NCI-H2227 (cell line): Measurements from ENCODE around the gene TNIP1.

ENCODE experiments used
- DNase-seq: peaks from one replicate; lab custom pipeline; 2025; ENCODE audit not compliant: unreplicated experiment; lab: John Stamatoyannopoulos, UW

Gene TNIP1

GRCh38 chr5:151047814-151048425, 32.9 kb downstream of the TNIP1 start:
- peak; percentile 5 for DNase-seq

- DNase-seq: no peak
Measured at GRCh38 chr5:151042453-151043093, 38.3 kb downstream of the TNIP1 start.

- no peak for DNase-seq
Measured at GRCh38 chr5:151041577-151042268, 39.1 kb downstream of the TNIP1 start.

GRCh38 chr5:151040211-151040747, 40.6 kb downstream of the TNIP1 start:
- no peak for DNase-seq

DNA sequence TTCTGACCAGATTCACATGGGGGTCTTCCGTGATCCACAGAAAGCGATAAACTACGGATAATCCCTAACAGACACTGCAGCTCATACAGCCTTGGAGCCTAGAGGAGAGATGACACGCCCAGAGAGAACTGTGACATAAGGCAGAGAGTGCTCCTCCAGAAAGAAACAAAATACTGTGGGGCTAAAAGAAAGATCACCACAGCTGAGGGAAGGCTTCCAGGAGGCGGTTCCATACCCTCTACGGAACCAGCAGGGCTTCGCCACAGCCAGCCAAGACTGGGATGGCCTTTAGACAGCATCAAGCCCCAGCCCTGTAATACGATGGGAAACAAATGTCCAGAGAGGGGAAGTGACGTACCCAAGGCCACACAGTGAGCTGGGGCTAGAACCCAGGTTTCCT, 41.2 kb downstream of the TNIP1 start:
- DNase-seq: no peak

GRCh38 chr5:151038801-151039238, 42.0 kb downstream of the TNIP1 start:
- no peak for DNase-seq

DNA sequence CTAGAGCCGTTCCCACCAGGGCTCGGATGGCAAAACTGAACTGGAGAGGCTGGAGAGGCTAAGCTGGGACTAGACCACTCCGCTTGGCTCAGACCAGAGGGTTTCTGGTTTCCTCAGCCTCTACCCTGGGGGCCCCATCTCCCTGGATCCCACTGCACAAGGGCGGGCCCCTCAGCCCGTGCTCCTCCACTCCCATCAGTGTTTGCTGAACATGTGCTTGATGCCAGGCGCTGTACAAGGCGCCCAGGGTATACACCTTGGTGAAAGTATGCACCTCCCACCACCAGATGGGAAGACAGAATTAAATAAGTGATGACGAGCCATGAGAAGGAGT, 42.5 kb downstream of the TNIP1 start:
- no peak for DNase-seq

DNA sequence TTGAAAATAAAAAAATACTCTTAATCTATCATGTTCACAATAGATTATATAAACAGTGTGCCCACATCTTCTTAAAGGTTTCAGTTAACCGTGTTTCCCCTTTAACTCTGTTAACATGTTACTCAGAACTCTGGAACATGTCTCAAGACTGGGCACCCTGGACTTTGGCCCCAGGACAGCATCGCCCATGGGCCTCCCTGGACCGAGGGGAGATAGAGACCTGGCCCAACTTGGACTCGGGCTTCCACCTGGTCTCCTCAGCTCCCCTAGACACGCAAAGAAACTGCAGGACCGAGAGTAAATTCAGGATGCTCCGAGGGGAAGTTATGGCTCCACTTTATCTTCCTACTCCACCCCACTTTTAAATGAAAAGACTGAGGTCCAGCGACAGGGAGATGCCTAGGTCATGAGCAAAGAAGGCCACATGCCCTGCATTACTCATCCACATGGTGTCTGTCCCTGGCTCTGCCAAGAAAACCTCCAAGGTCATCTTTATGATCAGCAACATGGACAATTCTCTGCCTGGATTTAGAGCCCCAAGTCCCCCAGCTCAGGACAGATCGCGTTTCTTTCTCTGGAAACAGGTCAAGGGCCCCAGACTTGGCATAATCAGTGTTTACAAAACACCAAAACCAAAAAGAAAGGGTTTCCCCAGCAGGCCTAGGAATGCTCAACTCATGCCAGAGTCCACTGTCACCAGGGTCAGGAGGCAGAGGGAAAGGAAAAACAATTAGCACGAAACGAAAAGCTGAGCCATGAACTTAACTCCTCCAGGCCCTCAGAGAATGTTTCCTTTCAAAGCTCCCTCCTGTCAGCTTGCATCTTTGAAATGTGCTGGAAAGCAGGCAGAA, 43.0 kb downstream of the TNIP1 start:
- DNase-seq: no peak

DNA sequence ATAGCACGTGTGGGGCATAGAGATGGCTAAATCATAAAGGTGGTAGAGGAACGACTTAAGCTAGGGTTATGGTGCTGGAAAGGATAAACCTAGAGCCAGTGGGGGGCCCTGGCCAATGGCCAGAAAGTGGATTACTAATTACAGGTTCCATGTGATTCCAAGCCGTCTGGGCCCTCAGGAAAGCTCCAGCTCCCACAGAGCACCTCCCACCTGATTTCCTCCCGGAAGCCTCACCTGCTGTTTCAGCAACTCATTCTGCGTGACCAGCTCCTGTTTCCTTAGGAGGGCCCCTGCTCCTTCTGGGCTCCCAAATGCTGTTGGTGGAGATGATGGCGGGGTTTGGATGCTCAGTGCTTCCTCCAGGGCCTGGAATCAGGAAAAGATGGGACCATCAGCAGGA, 44.3 kb downstream of the TNIP1 start:
- DNase-seq: peak; percentile 68

DNA sequence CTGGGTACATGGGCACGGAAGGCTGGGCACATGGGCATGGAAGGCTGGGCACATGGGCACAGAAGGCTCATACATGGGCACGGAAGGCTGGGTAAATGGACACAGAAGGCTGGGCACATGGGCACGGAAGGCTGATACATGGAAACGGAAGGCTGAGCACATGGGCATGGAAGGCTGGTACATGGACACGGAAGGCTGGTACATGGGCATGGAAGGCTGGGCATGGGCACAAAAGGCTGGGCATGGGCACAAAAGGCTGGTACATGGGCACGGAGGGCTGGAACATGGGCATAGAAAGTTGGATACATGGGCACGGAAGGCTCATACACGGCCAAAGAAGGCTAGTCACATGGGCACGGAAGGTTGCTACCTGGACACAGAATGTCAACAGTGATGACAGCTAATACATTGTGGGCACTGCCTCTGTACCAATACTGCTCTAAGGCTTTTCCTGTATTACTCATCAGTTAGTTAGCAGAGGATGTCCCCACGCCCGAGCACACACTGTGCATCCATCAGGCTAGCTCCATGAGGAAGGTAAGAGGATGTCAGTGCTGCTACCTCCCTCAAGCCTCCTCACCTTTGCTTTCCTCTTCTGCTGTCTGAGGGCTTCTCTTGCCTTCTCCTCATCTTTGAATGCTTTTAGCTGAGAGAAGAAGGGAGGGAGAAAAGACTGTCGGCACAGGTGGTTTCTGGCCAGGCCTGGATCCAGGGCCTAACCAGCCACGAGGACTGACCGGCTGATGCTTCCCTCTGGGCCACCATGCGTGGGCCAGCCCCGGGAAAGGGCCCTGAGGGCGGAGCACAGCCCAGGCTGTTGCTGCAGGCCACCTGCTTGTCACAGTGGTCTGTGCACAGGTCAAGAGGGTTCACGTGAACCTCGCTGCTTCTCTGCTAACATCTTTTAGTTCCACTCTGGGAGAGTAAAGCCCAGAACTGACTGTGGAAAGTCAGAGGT, 46.1 kb downstream of the TNIP1 start:
- no peak for DNase-seq

DNA sequence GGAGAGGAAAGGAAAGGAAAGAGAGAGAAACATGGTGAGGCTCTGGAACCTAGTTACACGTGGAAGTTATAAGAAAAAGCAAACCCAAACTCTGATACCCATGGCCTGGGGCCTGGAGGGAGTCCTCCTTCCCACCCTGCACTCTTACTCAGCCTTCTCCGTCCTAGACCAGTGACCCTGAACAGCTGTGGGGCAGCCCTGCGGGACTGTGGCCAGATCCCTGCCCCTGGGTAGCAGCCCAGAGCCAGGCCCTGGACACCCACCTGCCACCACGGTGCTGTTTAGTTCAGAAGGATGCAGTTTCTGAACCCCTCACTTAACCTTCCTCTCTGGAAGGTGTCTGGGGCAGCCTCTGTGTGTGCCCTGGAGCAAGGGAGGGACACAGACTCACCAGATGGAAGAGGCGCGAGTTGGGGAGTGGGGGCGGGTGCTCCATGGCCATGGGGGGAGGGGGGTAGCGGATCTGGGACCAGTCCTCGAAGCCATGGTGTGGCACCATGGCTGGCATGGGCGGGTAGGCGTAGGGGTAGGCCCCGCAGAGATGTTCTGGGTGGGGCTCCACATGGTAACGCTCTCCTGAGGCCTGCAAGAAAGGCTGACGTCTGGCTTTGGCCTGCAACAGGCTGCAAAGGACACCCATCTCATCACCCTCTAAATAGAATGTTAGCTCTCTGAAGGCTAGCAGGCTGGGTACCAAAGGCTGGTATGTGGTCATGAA, 47.5 kb downstream of the TNIP1 start:
- no peak for DNase-seq

DNA sequence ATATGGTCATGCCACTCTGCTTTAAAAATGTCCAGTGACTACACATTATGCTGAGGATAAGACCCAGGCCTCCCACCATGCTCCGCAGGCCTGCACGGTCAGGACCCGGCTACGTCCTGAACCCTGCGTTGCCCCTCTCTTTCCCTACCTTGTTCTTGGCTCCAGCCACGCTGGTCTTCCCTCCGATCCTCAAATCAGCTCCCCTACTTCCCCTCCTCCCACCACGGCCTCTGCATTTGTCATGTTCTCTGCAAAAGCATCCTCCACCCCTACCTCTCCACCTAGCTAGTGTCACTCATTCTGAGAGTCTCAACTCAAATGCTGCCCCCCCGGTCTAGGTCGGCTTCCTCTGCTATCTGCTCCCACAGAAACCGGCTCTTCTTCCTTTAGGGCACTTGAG, 49.3 kb downstream of the TNIP1 start:
- no peak for DNase-seq

DNA sequence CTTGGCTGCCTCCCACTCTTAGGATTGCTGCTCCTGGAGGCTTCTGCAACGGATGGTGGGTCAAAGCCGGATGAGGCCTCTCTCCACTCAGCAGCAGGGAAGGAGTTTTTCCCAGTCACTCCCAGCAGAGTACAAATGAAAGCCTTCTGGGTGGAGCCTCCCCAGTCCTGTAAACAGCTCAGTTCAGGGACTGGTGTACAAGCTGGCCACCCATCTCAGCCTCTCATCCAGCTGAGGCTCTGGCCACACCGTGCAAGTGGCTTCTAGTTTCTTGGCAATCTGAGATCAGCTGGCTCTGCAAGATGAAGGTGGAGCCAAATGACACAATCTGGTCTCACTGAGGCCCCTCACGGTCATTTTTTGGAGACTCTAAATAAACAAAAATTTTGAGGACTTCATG, 50.5 kb downstream of the TNIP1 start:
- DNase-seq: no peak

GRCh38 chr5:151030056-151030336, 50.8 kb downstream of the TNIP1 start:
- no peak for DNase-seq

DNA sequence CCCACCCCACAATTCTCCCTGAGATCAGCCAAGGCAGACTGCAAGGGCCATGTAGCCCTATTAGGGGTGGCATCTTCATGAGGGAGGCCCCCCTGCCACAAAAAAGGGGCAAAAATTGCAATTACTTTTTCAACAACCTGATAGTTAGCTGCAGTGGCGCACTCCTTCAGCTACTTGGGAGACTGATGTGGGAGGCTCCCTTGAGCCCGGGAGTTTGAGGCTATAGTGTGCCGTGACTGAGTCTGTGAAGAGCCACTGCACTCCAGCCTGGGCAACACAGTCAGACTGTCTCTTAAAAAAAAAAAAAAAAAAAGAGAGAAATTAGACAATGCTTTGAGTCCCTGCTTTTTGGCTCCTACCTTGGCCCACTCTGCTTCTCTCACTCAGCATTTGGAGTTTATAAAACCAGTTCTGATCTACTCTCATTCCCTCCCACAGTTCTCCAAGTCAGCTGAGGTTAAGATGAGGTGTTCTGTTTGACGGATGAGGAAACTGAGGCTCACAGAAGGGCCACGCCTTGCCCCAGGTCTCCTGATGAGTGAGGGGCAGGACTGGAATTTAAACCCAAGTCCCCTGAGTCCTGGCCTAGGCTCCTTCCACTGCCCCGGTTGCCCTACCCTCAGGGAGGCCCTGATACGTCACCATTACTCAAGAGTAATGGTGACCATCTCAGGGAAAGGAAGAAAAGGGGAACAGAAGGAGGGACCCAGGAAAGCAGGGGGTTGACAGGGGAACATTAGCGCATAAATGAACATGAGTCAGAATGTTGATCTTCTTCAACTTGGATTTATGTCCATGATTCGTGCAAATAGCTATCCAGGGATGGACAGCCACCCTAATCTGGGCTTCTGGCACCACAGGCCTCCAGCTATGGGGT, 51.4 kb downstream of the TNIP1 start:
- DNase-seq: no peak

- DNase-seq: no peak
Measured at GRCh38 chr5:151028717-151029116, 52.1 kb downstream of the TNIP1 start.

DNA sequence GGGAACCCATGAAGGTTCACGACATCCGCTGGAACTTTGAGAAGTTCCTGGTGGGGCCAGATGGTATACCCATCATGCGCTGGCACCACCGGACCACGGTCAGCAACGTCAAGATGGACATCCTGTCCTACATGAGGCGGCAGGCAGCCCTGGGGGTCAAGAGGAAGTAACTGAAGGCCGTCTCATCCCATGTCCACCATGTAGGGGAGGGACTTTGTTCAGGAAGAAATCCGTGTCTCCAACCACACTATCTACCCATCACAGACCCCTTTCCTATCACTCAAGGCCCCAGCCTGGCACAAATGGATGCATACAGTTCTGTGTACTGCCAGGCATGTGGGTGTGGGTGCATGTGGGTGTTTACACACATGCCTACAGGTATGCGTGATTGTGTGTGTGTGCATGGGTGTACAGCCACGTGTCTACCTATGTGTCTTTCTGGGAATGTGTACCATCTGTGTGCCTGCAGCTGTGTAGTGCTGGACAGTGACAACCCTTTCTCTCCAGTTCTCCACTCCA, 52.8 kb downstream of the TNIP1 start:
- no peak for DNase-seq

DNA sequence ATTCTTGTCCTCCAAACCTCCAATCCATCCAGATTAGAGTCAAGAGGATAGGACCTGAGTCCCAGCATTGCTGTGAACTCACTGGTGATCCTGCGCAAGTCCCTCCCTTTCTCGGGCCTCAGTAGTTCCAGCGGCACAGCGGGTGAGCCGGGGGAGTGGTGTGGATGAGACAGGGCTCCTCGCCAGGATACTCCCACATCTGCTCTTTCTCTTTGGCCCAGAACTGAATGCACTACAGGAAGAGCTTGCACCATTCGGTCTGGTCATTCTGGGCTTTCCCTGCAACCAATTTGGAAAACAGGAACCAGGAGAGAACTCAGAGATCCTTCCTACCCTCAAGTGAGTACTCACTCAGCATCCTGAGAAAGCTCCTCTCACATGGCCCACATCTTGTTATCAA, 54.2 kb downstream of the TNIP1 start:
- DNase-seq: no peak

DNA sequence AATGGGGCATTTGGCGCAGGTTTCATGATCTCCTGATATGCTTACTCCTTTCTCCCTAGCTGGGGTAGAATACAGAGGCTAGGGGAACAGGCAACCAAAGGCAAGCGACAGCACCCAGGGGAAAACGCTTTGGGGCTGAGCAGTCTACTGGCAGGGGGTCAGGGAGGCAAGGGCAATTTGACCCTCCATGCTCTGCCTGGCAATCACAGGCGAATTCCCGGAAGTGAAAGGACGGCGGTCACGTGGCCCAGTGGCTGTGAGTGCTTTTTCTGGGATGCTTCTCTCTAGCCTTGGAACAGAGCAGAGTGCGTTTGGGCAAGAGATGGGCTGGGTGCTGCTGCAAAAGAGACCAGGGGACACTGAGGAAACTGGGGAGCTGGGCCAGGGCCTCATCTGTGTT, 54.7 kb downstream of the TNIP1 start:
- DNase-seq: no peak
